Nephron progenitor cell (in vitro differentiated cells): ENCODE measurements around the gene ITGB2.

Experiments
- DNase-seq: peaks from one replicate; pipeline ENCODE4 v3.0.0; 2021
- H3K27ac Mint-ChIP-seq: 2 replicates; pipeline ENCODE4 v1.8.0; 2021; ENCODE audit warnings: mild to moderate bottlenecking, moderate library complexity, mixed read lengths
- H3K27me3 Mint-ChIP-seq: 2 replicates; pipeline ENCODE4 v1.8.0; 2021; ENCODE audit warnings: mild to moderate bottlenecking, low read depth, mixed read lengths; ENCODE audit not compliant: poor library complexity
- H3K36me3 Mint-ChIP-seq: 2 replicates; pipeline ENCODE4 v1.8.0; 2021; ENCODE audit warnings: low read depth, mixed read lengths
- H3K4me1 Mint-ChIP-seq: 2 replicates; pipeline ENCODE4 v1.8.0; 2021; ENCODE audit warnings: mixed read lengths
- H3K4me3 Mint-ChIP-seq: 2 replicates; pipeline ENCODE4 v1.8.0; 2021; ENCODE audit warnings: mild to moderate bottlenecking, moderate library complexity, mixed read lengths
- H3K9me3 Mint-ChIP-seq: 2 replicates; pipeline ENCODE4 v1.8.0; 2021; ENCODE audit warnings: mild to moderate bottlenecking, moderate library complexity, mixed read lengths
- CTCF ChIP-seq: fragments of 200-600 bp; sonication (generic); IDR thresholded peaks from 2 replicates; pipeline ENCODE4 v1.5.0; 2021; ENCODE audit warnings: antibody characterized with exemption

ITGB2 gene

GRCh38 chr21:44868707-44869106 lies 52.0 kb downstream of the ITGB2 start:
- no peak for TF ChIP-seq CTCF
- DNase-seq, result no peak
- H3K4me3 Mint-ChIP-seq, result no peak overlapping the region
- peaks cover 38% of the 10 kb centered on the region for H3K36me3 Mint-ChIP-seq
- no peaks in the 10 kb centered on the region for H3K9me3 Mint-ChIP-seq
- H3K4me1 Mint-ChIP-seq, result peaks cover 68% of the 10 kb centered on the region
- H3K27me3 Mint-ChIP-seq, result peaks cover 2% of the 10 kb centered on the region
- peak overlapping the region; percentile 30 for H3K27ac Mint-ChIP-seq

GRCh38 chr21:44867999-44868700 lies 52.5 kb downstream of the ITGB2 start:
- Mint-ChIP-seq H3K9me3 (no peaks in the 10 kb centered on the region), H3K27ac (peak overlapping the region; percentile 68), H3K27me3 (no peaks in the 10 kb centered on the region), H3K36me3 (peaks cover 43% of the 10 kb centered on the region), H3K4me3 (no peak overlapping the region), H3K4me1 (peaks cover 68% of the 10 kb centered on the region)
- TF ChIP-seq CTCF, result no peak
- DNase-seq, result no peak

GRCh38 chr21:44867464-44867863 lies 53.2 kb downstream of the ITGB2 start:
- DNase-seq, result no peak
- H3K27ac Mint-ChIP-seq, result peak overlapping the region; percentile 90
- H3K4me1 Mint-ChIP-seq, result peaks cover 65% of the 10 kb centered on the region
- no peak for TF ChIP-seq CTCF
- H3K4me3 Mint-ChIP-seq, result no peak overlapping the region
- no peaks in the 10 kb centered on the region for H3K9me3 Mint-ChIP-seq
- H3K36me3 Mint-ChIP-seq, result peaks cover 44% of the 10 kb centered on the region
- H3K27me3 Mint-ChIP-seq, result no peaks in the 10 kb centered on the region

- Mint-ChIP-seq H3K4me3 (no peak overlapping the region), H3K27ac (peak overlapping the region; percentile 90)
Observed at GRCh38 chr21:44866780-44867179, 53.9 kb downstream of the ITGB2 start.

GRCh38 chr21:44865561-44866280 lies 55.0 kb downstream of the ITGB2 start:
- peaks cover 57% of the 10 kb centered on the region for H3K4me1 Mint-ChIP-seq
- H3K9me3 Mint-ChIP-seq, result no peaks in the 10 kb centered on the region
- H3K36me3 Mint-ChIP-seq, result peaks cover 52% of the 10 kb centered on the region
- no peak for DNase-seq
- no peak for TF ChIP-seq CTCF
- H3K27ac Mint-ChIP-seq, result peak overlapping the region; percentile 90
- no peak overlapping the region for H3K4me3 Mint-ChIP-seq
- no peaks in the 10 kb centered on the region for H3K27me3 Mint-ChIP-seq

More at GRCh38 chr21:44866780-44867179, 53.9 kb downstream of the ITGB2 start:
- Mint-ChIP-seq H3K27me3 (no peaks in the 10 kb centered on the region), H3K4me1 (peaks cover 60% of the 10 kb centered on the region), H3K36me3 (peaks cover 47% of the 10 kb centered on the region), H3K9me3 (no peaks in the 10 kb centered on the region)
- TF ChIP-seq CTCF, result no peak
- no peak for DNase-seq
